SK-N-SH (cell line): ENCODE data around the gene POGZ. TPM values are rescaled to one million over a fixed set of nuclear protein-coding genes. Genes with fewer than 3 reads are reported as not detected.

Experiments
- CTCF ChIA-PET: fragments of 300-600, 350-600 bp; formaldehyde crosslinking; extraction: SDS; loops from one replicate; lab custom pipeline; 2021; lab: Yijun Ruan, JAX
- POLR2A ChIA-PET: fragments of 350-600 bp; sonication (Branson Sonifier 250); formaldehyde crosslinking; extraction: SDS; loops from one replicate; lab custom pipeline; 2020; ENCODE audit warnings: antibody characterized with exemption, inconsistent platforms; lab: Yijun Ruan, JAX
- DNase-seq: peaks from one replicate; pipeline ENCODE4 v3.0.0; 2012
- H2AFZ ChIP-seq: fragments of 200-600 bp; sonication (generic); 2 replicates; pipeline ENCODE4 v1.8.1; 2016; ENCODE audit warnings: antibody characterized with exemption, mild to moderate bottlenecking, low read depth
- H3F3A ChIP-seq: fragments of 200-600 bp; sonication (generic); replicated peaks from 2 replicates; pipeline ENCODE3; 2016; ENCODE audit warnings: antibody characterized with exemption, mild to moderate bottlenecking; ENCODE audit not compliant: insufficient read depth
- H3K27ac ChIP-seq, 2 experiments: fragments of 200-500 bp in 1 of 2; fragments of 200-600 bp in 1 of 2; sonication (Bioruptor generic) in 1 of 2; sonication (generic), shearing (Covaris generic) in 1 of 2; 2 replicates each; pipeline versions ENCODE4 v1.5.1 to v1.6.1; 2014 to 2016; ENCODE audit warnings: low read depth in 2 of 2, inconsistent platforms in 1 of 2, low read length in 1 of 2, mild to moderate bottlenecking in 1 of 2, mixed read lengths in 1 of 2
- H3K27me3 ChIP-seq: fragments of 200-600 bp; sonication (generic), shearing (Covaris generic); 2 replicates; pipeline ENCODE4 v1.6.1; 2016; ENCODE audit warnings: mixed run types; ENCODE audit not compliant: insufficient read depth
- H3K36me3 ChIP-seq, 2 experiments: fragments of 200-500 bp in 1 of 2; fragments of 200-600 bp in 1 of 2; sonication (Bioruptor generic) in 1 of 2; sonication (generic) in 1 of 2; replicated peaks in 1 of 2; 2 replicates each; pipeline versions ENCODE3 to v1.5.1; 2014 to 2016; ENCODE audit warnings: low read length in 1 of 2, mild to moderate bottlenecking in 1 of 2; ENCODE audit not compliant: insufficient read depth in 2 of 2, control insufficient read depth in 1 of 2
- H3K4me1 ChIP-seq, 2 experiments: fragments of 200-500 bp in 1 of 2; fragments of 200-600 bp in 1 of 2; sonication (Bioruptor generic) in 1 of 2; sonication (generic), shearing (Covaris generic) in 1 of 2; 2 replicates each; pipeline versions ENCODE4 v1.5.1 to v1.6.1; 2014 to 2016; ENCODE audit warnings: low read depth in 1 of 2, low read length in 1 of 2, mixed run types in 1 of 2; ENCODE audit not compliant: insufficient read depth in 2 of 2, control insufficient read depth in 1 of 2
- H3K4me2 ChIP-seq: fragments of 200-600 bp; sonication (generic), shearing (Covaris generic); 2 replicates; pipeline ENCODE4 v1.6.1; 2017; ENCODE audit warnings: mixed run types
- H3K4me3 ChIP-seq, 2 experiments: fragments of 200-500 bp in 1 of 2; fragments of 200-600 bp in 1 of 2; sonication (Bioruptor generic) in 1 of 2; sonication (generic), shearing (Covaris generic) in 1 of 2; 2 replicates each; pipeline versions ENCODE4 v1.5.1 to v1.8.1; 2014 to 2016; ENCODE audit warnings: low read depth in 2 of 2, inconsistent platforms in 1 of 2, low read length in 1 of 2, mild to moderate bottlenecking in 1 of 2, mixed read lengths in 1 of 2, moderate library complexity in 1 of 2
- H3K79me2 ChIP-seq: fragments of 200-600 bp; sonication (generic); 2 replicates; pipeline ENCODE4 v1.8.1; 2017; ENCODE audit warnings: mild to moderate bottlenecking; ENCODE audit not compliant: insufficient read depth
- H3K9ac ChIP-seq: fragments of 200-600 bp; sonication (generic); 2 replicates; pipeline ENCODE4 v1.6.1; 2017; ENCODE audit warnings: mixed run types
- H3K9me2 ChIP-seq: fragments of 200-600 bp; sonication (generic); 2 replicates; pipeline ENCODE4 v1.6.1; 2017; ENCODE audit warnings: mixed run types
- H3K9me3 ChIP-seq: fragments of 200-600 bp; sonication (generic); 2 replicates; pipeline ENCODE4 v1.6.1; 2017; ENCODE audit warnings: mixed run types, mild to moderate bottlenecking, moderate library complexity
- H4K20me1 ChIP-seq: fragments of 200-600 bp; sonication (generic); 2 replicates; pipeline ENCODE4 v1.6.1; 2017; ENCODE audit warnings: mild to moderate bottlenecking, mixed run types; ENCODE audit not compliant: insufficient read depth
- ELF1 ChIP-seq: IDR thresholded peaks from 2 replicates; pipeline ENCODE4 v1.4.0; 2012
- EP300 ChIP-seq, 2 experiments: IDR thresholded peaks; 2 replicates each; pipeline versions ENCODE4 v1.4.0 to v1.6.1; 2012; ENCODE audit warnings: borderline replicate concordance in 1 of 2, low read depth in 1 of 2, low read length in 1 of 2
- FOXM1 ChIP-seq: IDR thresholded peaks from 2 replicates; pipeline ENCODE4 v1.4.0; 2012; ENCODE audit warnings: low read depth, mild to moderate bottlenecking
- GABPA ChIP-seq: IDR thresholded peaks from 2 replicates; pipeline ENCODE4 v1.4.0; 2012; ENCODE audit warnings: low read depth, mild to moderate bottlenecking
- JUND ChIP-seq: IDR thresholded peaks from 2 replicates; pipeline ENCODE4 v1.4.0; 2012
- MAX ChIP-seq: IDR thresholded peaks from 2 replicates; pipeline ENCODE4 v1.4.0; 2012; ENCODE audit warnings: low read depth
- MEF2A ChIP-seq: IDR thresholded peaks from 2 replicates; pipeline ENCODE4 v1.4.0; 2012; ENCODE audit warnings: low read depth, borderline replicate concordance
- MXI1 ChIP-seq: IDR thresholded peaks from 2 replicates; pipeline ENCODE4 v1.6.1; 2012; ENCODE audit warnings: mild to moderate bottlenecking, low read depth, low read length, improper control_type of control experiment
- NFIC ChIP-seq: IDR thresholded peaks from 2 replicates; pipeline ENCODE4 v1.4.0; 2012; ENCODE audit warnings: borderline replicate concordance
- POLR2AphosphoS5 ChIP-seq: IDR thresholded peaks from 2 replicates; pipeline ENCODE4 v1.6.1; 2012; ENCODE audit warnings: low read depth, low read length
- RAD21 ChIP-seq: IDR thresholded peaks from 2 replicates; pipeline ENCODE4 v1.6.1; 2012; ENCODE audit warnings: mild to moderate bottlenecking, low read length
- RCOR1 ChIP-seq: fragments of 150-350 bp; IDR thresholded peaks from 2 replicates; pipeline ENCODE4 v1.6.1; 2017; ENCODE audit warnings: antibody characterized with exemption, low read length
- RXRA ChIP-seq: IDR thresholded peaks from 2 replicates; pipeline ENCODE4 v1.4.0; 2012; ENCODE audit warnings: low read depth, mild to moderate bottlenecking, borderline replicate concordance
- SIN3A ChIP-seq: IDR thresholded peaks from 2 replicates; pipeline ENCODE4 v1.6.1; 2012; ENCODE audit warnings: low read depth, mild to moderate bottlenecking, low read length, moderate library complexity, borderline replicate concordance
- SMC3 ChIP-seq: IDR thresholded peaks from 2 replicates; pipeline ENCODE4 v1.6.1; 2012; ENCODE audit warnings: low read depth, low read length, improper control_type of control experiment
- TAF1 ChIP-seq: IDR thresholded peaks from 2 replicates; pipeline ENCODE4 v1.6.1; 2012; ENCODE audit warnings: low read depth, mild to moderate bottlenecking, low read length, moderate library complexity, borderline replicate concordance
- TEAD4 ChIP-seq: IDR thresholded peaks from 2 replicates; pipeline ENCODE4 v1.4.0; 2012; ENCODE audit warnings: mild to moderate bottlenecking, borderline replicate concordance; ENCODE audit not compliant: insufficient read depth
- USF1 ChIP-seq: IDR thresholded peaks from 2 replicates; pipeline ENCODE4 v1.4.0; 2012; ENCODE audit warnings: low read depth, borderline replicate concordance
- YY1 ChIP-seq: IDR thresholded peaks from 2 replicates; pipeline ENCODE4 v1.4.0; 2012; ENCODE audit warnings: low read depth, mild to moderate bottlenecking
- ZBTB33 ChIP-seq: IDR thresholded peaks from 2 replicates; pipeline ENCODE4 v1.4.0; 2012; ENCODE audit warnings: low read depth, borderline replicate concordance
- WGBS: methylation state at CpG from one replicate; pipeline ENCODE4 v1.1.6; 2017; ENCODE audit warnings: low lambda C conversion rate; 5-methylcytosine and 5-hydroxymethylcytosine counted together
- polyA plus RNA-seq, 3 experiments: library from polyadenylated mRNA; depleted of rRNA; stranded (reverse); fragments of >200 nt; gene quantifications; 2 replicates each; pipeline ENCODE4 v1.2.3, GENCODE V29; 2012

The POGZ gene
- polyA plus RNA-seq, 1 of the 3 experiments (the other 2 are of a cell fraction): 23.9 TPM

- H3K36me3 ChIP-seq: peaks cover 5 to 21% of the 10 kb centered on the region in 2 experiments
- WGBS: 95% methylated on average over 1 of the region's 1 CpG
Measured at GRCh38 chr1:151455966-151456365, 3.3 kb downstream of the POGZ start.

GRCh38 chr1:151455231-151455630 lies 4.1 kb downstream of the POGZ start:
- ChIA-PET CTCF (interaction anchor here (0.9 to 1.5 kb wide), 2 partner anchors 11 to 68 kb away, joined by 3 read pairs; no protein-coding TSS in a partner anchor), POLR2A (no interaction called here)
- no peaks in the 10 kb centered on the region for H3K9me2 ChIP-seq
- H3K4me3 ChIP-seq: no peak overlapping the region
- H3K4me1 ChIP-seq: peaks cover 0 to 12% of the 10 kb centered on the region in 2 experiments; a peak in 3 of 4 replicates
- WGBS: 92% methylated on average over 2 of the region's 2 CpGs
- TF ChIP-seq FOXM1: no peak
- TF ChIP-seq TAF1: no peak
- no peak for TF ChIP-seq RCOR1
- no peak for TF ChIP-seq SMC3
- TF ChIP-seq USF1: no peak
- no peak for TF ChIP-seq GABPA
- TF ChIP-seq JUND: no peak
- no peak for TF ChIP-seq ELF1
- no peak for TF ChIP-seq NFIC
- no peak for TF ChIP-seq TEAD4
- no peak for TF ChIP-seq MAX
- TF ChIP-seq SIN3A: no peak
- no peak for TF ChIP-seq EP300 (IDR thresholded peaks at IDR 0.05; ENCODE audit: borderline replicate concordance in 1 of 2, low read depth in 1 of 2, low read length in 1 of 2)
- TF ChIP-seq MXI1: no peak
- TF ChIP-seq MEF2A: no peak
- TF ChIP-seq ZBTB33: no peak
- no peak for TF ChIP-seq YY1
- TF ChIP-seq, all 33 proteins: peak for 0
- Histone ChIP-seq H4K20me1 (peaks cover 26% of the 10 kb centered on the region), H3K4me2 (no peak overlapping the region), H3K27ac (no peak overlapping the region), H3F3A (peaks cover 23% of the 10 kb centered on the region), H2AFZ (no peak overlapping the region), H3K79me2 (peaks cover 81% of the 10 kb centered on the region), H3K9me3 (no peaks in the 10 kb centered on the region), H3K27me3 (no peaks in the 10 kb centered on the region), H3K36me3 (peaks cover 5 to 28% of the 10 kb centered on the region in 2 experiments), H3K9ac (no peak overlapping the region)
- DNase-seq: no peak

More at GRCh38 chr1:151455966-151456365, 3.3 kb downstream of the POGZ start:
- Histone ChIP-seq H3K4me2 (no peak overlapping the region), H3K79me2 (peaks cover 73% of the 10 kb centered on the region), H2AFZ (no peak overlapping the region), H3K9me2 (no peaks in the 10 kb centered on the region), H3F3A (peaks cover 23% of the 10 kb centered on the region), H4K20me1 (peaks cover 23% of the 10 kb centered on the region), H3K27ac (no peak overlapping the region), H3K9me3 (no peaks in the 10 kb centered on the region), H3K27me3 (no peaks in the 10 kb centered on the region), H3K9ac (no peak overlapping the region), H3K4me1 (peaks cover 0 to 12% of the 10 kb centered on the region in 2 experiments; a peak in 3 of 4 replicates), H3K4me3 (no peak overlapping the region)
- TF ChIP-seq POLR2AphosphoS5: no peak
- no peak for TF ChIP-seq SMC3
- no peak for TF ChIP-seq RAD21
- no peak for TF ChIP-seq RXRA
- ChIA-PET CTCF (interaction anchor here (1.2 kb wide), 1 partner anchor 12 kb away, joined by 4 read pairs; no protein-coding TSS in a partner anchor), POLR2A (no interaction called here)
- no peak for DNase-seq
